Measurements from ENCODE around the gene GABRG3.

- TF ChIP-seq CTCF (IDR thresholded peaks at IDR 0.05; ENCODE audit: low read depth, low read length, missing input control), result no peak
- no peak for TF ChIP-seq SP1 (IDR thresholded peaks at IDR 0.05)
- TF ChIP-seq JUND (IDR thresholded peaks at IDR 0.05), result no peak
- TF ChIP-seq TAF1 (conservative IDR thresholded peaks at IDR 0.05), result no peak
- no peak for TF ChIP-seq MAX (IDR thresholded peaks at IDR 0.05)
Observed at GRCh38 chr15:27058939-27059338, 88.0 kb downstream of the GABRG3 start.

Measured in liver (tissue), 3 donors.